Cardiac fibroblast (primary cell): Measurements from ENCODE around the gene CELF2.
"Not testable (repeated sequence)": the region's sequence is repeated elsewhere in the genome, so short reads cannot be mapped to it uniquely, and the experiment has no call there.

Source experiments
- DNase-seq, 2 donors: peaks; one replicate each; pipeline versions ENCODE4 v3.0.0 to v3.0.0-alpha.2; 2010; ENCODE audit warnings: low read depth in 2 of 2
- H3K4me3 ChIP-seq, 2 donors: replicated peaks in 1 of 2; 1 replicate in 1 of 2; 2 replicates in 1 of 2; pipeline ENCODE4 v1.5.1; 2011; ENCODE audit warnings: low read depth in 2 of 2, low read length in 2 of 2, mild to moderate bottlenecking in 2 of 2, moderate library complexity in 1 of 2
- CTCF ChIP-seq: IDR thresholded peaks from one replicate; pipeline ENCODE4 v1.5.1; 2011; ENCODE audit warnings: low read depth, mild to moderate bottlenecking, low read length, inconsistent platforms

CELF2 gene

GRCh38 chr10:11179516-11180105 lies 161.9 kb downstream of the CELF2 start:
- no peak for TF ChIP-seq CTCF
- no peak for DNase-seq
- H3K4me3 ChIP-seq, result no peak overlapping the region

- no peak overlapping the region for H3K4me3 ChIP-seq
- DNase-seq, result no peak
- no peak for TF ChIP-seq CTCF
Measured at GRCh38 chr10:11180228-11180627, 162.6 kb downstream of the CELF2 start.

- no peak overlapping the region for H3K4me3 ChIP-seq
- no peak for TF ChIP-seq CTCF
- no peak for DNase-seq
Measured at GRCh38 chr10:11181978-11182377, 164.3 kb downstream of the CELF2 start.

- no peak for DNase-seq
Measured at GRCh38 chr10:11183015-11183414, 165.3 kb downstream of the CELF2 start.

GRCh38 chr10:11184093-11184492 lies 166.4 kb downstream of the CELF2 start:
- no peak overlapping the region for H3K4me3 ChIP-seq
- no peak for TF ChIP-seq CTCF
- DNase-seq, result no peak

More at GRCh38 chr10:11183015-11183414, 165.3 kb downstream of the CELF2 start:
- H3K4me3 ChIP-seq, result no peak overlapping the region
- TF ChIP-seq CTCF, result no peak

- not testable (repeated sequence) for H3K4me3 ChIP-seq, DNase-seq
Measured at GRCh38 chr10:11185128-11185665, 167.5 kb downstream of the CELF2 start.

GRCh38 chr10:11186374-11186773 lies 168.7 kb downstream of the CELF2 start:
- DNase-seq, result no peak
- no peak overlapping the region for H3K4me3 ChIP-seq
- no peak for TF ChIP-seq CTCF
